HepG2 (cell line): ENCODE results near the gene ARHGAP22. TPM values are rescaled to one million over a fixed set of nuclear protein-coding genes. Genes with fewer than 3 reads are reported as not detected.

Experiments used
- ATAC-seq: fragments of 200-7000 bp; cut with Tn5 transposase; 3 replicates; pipeline ENCODE4 v1.9.1; 2020; ENCODE audit warnings: mild to moderate bottlenecking, moderate library complexity
- BruUV-seq: library from RNA; stranded (reverse); fragments of 400-500 nt; replicated peaks from 2 replicates; lab custom pipeline; 2021; lab: Mats Ljungman, UMichigan
- CTCF ChIA-PET: fragments of 300-600 bp; formaldehyde crosslinking; extraction: SDS; loops from one replicate; lab custom pipeline; 2021; ENCODE audit warnings: low total read pairs, inconsistent platforms, low intra/inter-chr PET ratio; lab: Yijun Ruan, JAX
- POLR2A ChIA-PET: fragments of 350-600 bp; sonication (Branson Sonifier 250); formaldehyde crosslinking; loops from one replicate; lab custom pipeline; 2020; ENCODE audit warnings: antibody characterized with exemption, inconsistent platforms; lab: Yijun Ruan, JAX
- DNase-seq: peaks from one replicate; pipeline ENCODE4 v3.0.0-alpha.2; 2015; ENCODE audit warnings: low spot score
- FAIRE-seq: peaks from 3 replicates; lab custom pipeline; 2011; peaks lifted over from hg19 to GRCh38; lab: Jason Lieb, UNC
- H2AFZ ChIP-seq: one replicate; pipeline ENCODE4 v1.6.1; 2011; ENCODE audit warnings: low read length, inconsistent platforms
- H3K27ac ChIP-seq: fragments of 300-600 bp; 3 replicates; pipeline ENCODE4 v1.8.0; 2011; ENCODE audit warnings: mixed run types, mild to moderate bottlenecking, mixed read lengths, low read length, inconsistent platforms; ENCODE audit not compliant: insufficient read depth; ENCODE audit errors: extremely low read length
- H3K27me3 ChIP-seq, 2 experiments: fragments of 200-600 bp in 1 of 2; 2 replicates in 1 of 2; 3 replicates in 1 of 2; pipeline versions ENCODE4 v1.6.0 to v1.8.0; 2011; ENCODE audit warnings: low read length in 2 of 2, mild to moderate bottlenecking in 2 of 2, moderate library complexity in 2 of 2, inconsistent platforms in 1 of 2; ENCODE audit not compliant: insufficient read depth in 2 of 2, control insufficient read depth in 1 of 2
- H3K36me3 ChIP-seq, 2 experiments: fragments of 200-600 bp in 1 of 2; replicated peaks in 1 of 2; 2 replicates in 1 of 2; 3 replicates in 1 of 2; pipeline versions ENCODE4 v1.5.1 to v1.8.0; 2011; ENCODE audit warnings: low read length in 2 of 2, inconsistent platforms in 1 of 2; ENCODE audit not compliant: insufficient read depth in 2 of 2, control insufficient read depth in 1 of 2
- H3K4me1 ChIP-seq: 2 replicates; pipeline ENCODE4 v1.5.1; 2012; ENCODE audit warnings: low read length, inconsistent platforms; ENCODE audit not compliant: insufficient read depth
- H3K4me2 ChIP-seq: 2 replicates; pipeline ENCODE4 v1.6.0; 2011; ENCODE audit warnings: low read depth, low read length, inconsistent platforms
- H3K4me3 ChIP-seq, 3 experiments: fragments of 200-600 bp in 1 of 3; sonication (generic), shearing (Covaris generic) in 1 of 3; replicated peaks in 1 of 3; 2 replicates each; pipeline ENCODE4 v1.5.1; 2011 to 2016; ENCODE audit warnings: low read length in 3 of 3, inconsistent platforms in 2 of 3, low read depth in 2 of 3, mild to moderate bottlenecking in 2 of 3, control low read depth in 1 of 3, mixed read lengths in 1 of 3; ENCODE audit not compliant: insufficient read depth in 1 of 3
- H3K79me2 ChIP-seq: one replicate; pipeline ENCODE4 v1.6.1; 2011; ENCODE audit warnings: low read length, inconsistent platforms; ENCODE audit not compliant: insufficient read depth
- H3K9ac ChIP-seq: 2 replicates; pipeline ENCODE4 v1.6.0; 2011; ENCODE audit warnings: mild to moderate bottlenecking, low read depth, low read length, inconsistent platforms; ENCODE audit not compliant: insufficient read depth
- H3K9me3 ChIP-seq: 2 replicates; pipeline ENCODE4 v1.5.1; 2012; ENCODE audit warnings: mild to moderate bottlenecking, low read length
- H4K20me1 ChIP-seq: 2 replicates; pipeline ENCODE4 v1.6.0; 2011; ENCODE audit warnings: inconsistent platforms, mild to moderate bottlenecking, low read length, moderate library complexity; ENCODE audit not compliant: insufficient read depth
- EZH2 ChIP-seq: conservative IDR thresholded peaks from 2 replicates; pipeline ENCODE4 v1.6.1; 2012; ENCODE audit warnings: mild to moderate bottlenecking, low read depth, low read length, moderate library complexity
- GPBP1L1 ChIP-seq: sonication (generic); formaldehyde crosslinking; IDR thresholded peaks from 2 replicates; pipeline ENCODE4 v1.5.0; 2020; ENCODE audit warnings: mild to moderate bottlenecking, missing genetic modification reagents
- NAIF1 ChIP-seq: sonication (generic); formaldehyde crosslinking; IDR thresholded peaks from 2 replicates; pipeline ENCODE4 v1.5.0; 2020; ENCODE audit warnings: mild to moderate bottlenecking, missing genetic modification reagents, borderline replicate concordance
- POLR2AphosphoS2 ChIP-seq: IDR thresholded peaks from 2 replicates; pipeline ENCODE4 v1.6.1; 2011; ENCODE audit warnings: low read depth, low read length, improper control_type of control experiment
- TRIM24 ChIP-seq: sonication (generic); formaldehyde crosslinking; IDR thresholded peaks from 2 replicates; pipeline ENCODE4 v1.8.0; 2022; ENCODE audit warnings: mild to moderate bottlenecking, missing genetic modification reagents
- ZNF205 ChIP-seq: IDR thresholded peaks from 2 replicates; pipeline ENCODE4 v1.6.1; 2018; ENCODE audit warnings: missing biosample characterization, missing genetic modification reagents
- ZNF207 ChIP-seq: fragments of 450-650 bp; IDR thresholded peaks from 2 replicates; pipeline ENCODE4 v1.6.1; 2016; ENCODE audit warnings: antibody characterized with exemption, borderline replicate concordance
- ZNF383 ChIP-seq: sonication (generic); formaldehyde crosslinking; IDR thresholded peaks from 2 replicates; pipeline ENCODE4 v1.4.0; 2020; ENCODE audit warnings: missing genetic modification reagents, mild to moderate bottlenecking, borderline replicate concordance
- ZNF543 ChIP-seq: sonication (generic); formaldehyde crosslinking; IDR thresholded peaks from 2 replicates; pipeline ENCODE4 v1.4.0; 2020; ENCODE audit warnings: mild to moderate bottlenecking, missing genetic modification reagents
- ZNF552 ChIP-seq: sonication (generic); formaldehyde crosslinking; IDR thresholded peaks from 2 replicates; pipeline ENCODE4 v1.9.0; 2022; ENCODE audit warnings: missing genetic modification reagents, mild to moderate bottlenecking, borderline replicate concordance
- WGBS: methylation state at CpG from one replicate; pipeline ENCODE4 v1.1.6; 2017; ENCODE audit warnings: low lambda C conversion rate; 5-methylcytosine and 5-hydroxymethylcytosine counted together
- in situ Hi-C: cut with HindIII; loops from 2 replicates; pipeline ENCODE4 v1.10.0; 2017; ENCODE audit warnings: low pct_unique_long_range_greater_than_20kb; ENCODE audit not compliant: extremely low pct_ligation_motif_present
- intact Hi-C: fragments of 100-400 bp; cut with micrococcal nuclease; formaldehyde crosslinking; loops from one replicate; pipeline ENCODE4 v1.10.0; 2022; ENCODE audit not compliant: unreplicated experiment
- polyA plus RNA-seq, 8 experiments: library from polyadenylated mRNA; depleted of rRNA in 3 of 8; stranded (reverse) in 7 of 8; unstranded in 1 of 8; fragments of >200 nt; fragmentation: Illumina TruSeq in 4 of 8; extraction: Trizol in 4 of 8; gene quantifications; 2 replicates each; pipeline versions ENCODE4 v1.2.1 to v1.2.3, GENCODE V29; 2011 to 2016; ENCODE audit warnings: low read depth in 4 of 8, missing spikeins in 1 of 8, mixed read lengths in 1 of 8; ENCODE audit not compliant: insufficient read depth in 1 of 8
- total RNA-seq, 5 experiments: library from RNA; depleted of rRNA; stranded (reverse); fragments of >200 nt; fragmentation: Illumina TruSeq; extraction: Trizol; gene quantifications; 2 replicates each; pipeline ENCODE4 v1.2.3, GENCODE V29; 2016; ENCODE audit warnings: low read depth in 1 of 5
- TF ChIP-seq, protein P1 (sequence below), 2 experiments: IDR thresholded peaks; 2 replicates each; pipeline ENCODE4 v1.6.1; 2011 to 2012; ENCODE audit warnings: low read length in 2 of 2, borderline replicate concordance in 1 of 2, low read depth in 1 of 2, mild to moderate bottlenecking in 1 of 2, moderate library complexity in 1 of 2
- TF ChIP-seq, protein P2 (sequence below): IDR thresholded peaks from 2 replicates; pipeline ENCODE4 v1.4.0; 2020; ENCODE audit warnings: mild to moderate bottlenecking, missing genetic modification reagents

ARHGAP22 gene
- total and polyA plus RNA-seq, 2 of the 13 experiments (the other 11 are each of a cell fraction or from before 2014, with no cell fraction given): 0.08 to 0.38 TPM

GRCh38 chr10:48604039-48604990, 558 bp downstream of the ARHGAP22 start:
- BruUV-seq: no TSS peak
- intact Hi-C loops: no loop called here
- no peak overlapping the region for H3K27ac ChIP-seq
- CTCF ChIA-PET: no interaction called here
- H2AFZ ChIP-seq: no peak overlapping the region
- in situ Hi-C loops: no loop called here
- no peaks in the 10 kb centered on the region for H4K20me1 ChIP-seq
- DNase-seq (no peak), FAIRE-seq (no peak), ATAC-seq (no peak)
- H3K9me3 ChIP-seq: no peaks in the 10 kb centered on the region
- TF ChIP-seq GPBP1L1 (no peak), ZNF543 (CRISPR knock-in tag) (no peak), NAIF1 (CRISPR knock-in tag) (no peak), POLR2AphosphoS2 (no peak), ZNF552 (CRISPR knock-in tag) (no peak), ZNF207 (no peak), TRIM24 (CRISPR knock-in tag) (no peak), ZNF205 (CRISPR knock-in tag) (no peak), ZNF383 (CRISPR knock-in tag) (no peak), EZH2 (no peak)
- TF ChIP-seq, protein P1, sequence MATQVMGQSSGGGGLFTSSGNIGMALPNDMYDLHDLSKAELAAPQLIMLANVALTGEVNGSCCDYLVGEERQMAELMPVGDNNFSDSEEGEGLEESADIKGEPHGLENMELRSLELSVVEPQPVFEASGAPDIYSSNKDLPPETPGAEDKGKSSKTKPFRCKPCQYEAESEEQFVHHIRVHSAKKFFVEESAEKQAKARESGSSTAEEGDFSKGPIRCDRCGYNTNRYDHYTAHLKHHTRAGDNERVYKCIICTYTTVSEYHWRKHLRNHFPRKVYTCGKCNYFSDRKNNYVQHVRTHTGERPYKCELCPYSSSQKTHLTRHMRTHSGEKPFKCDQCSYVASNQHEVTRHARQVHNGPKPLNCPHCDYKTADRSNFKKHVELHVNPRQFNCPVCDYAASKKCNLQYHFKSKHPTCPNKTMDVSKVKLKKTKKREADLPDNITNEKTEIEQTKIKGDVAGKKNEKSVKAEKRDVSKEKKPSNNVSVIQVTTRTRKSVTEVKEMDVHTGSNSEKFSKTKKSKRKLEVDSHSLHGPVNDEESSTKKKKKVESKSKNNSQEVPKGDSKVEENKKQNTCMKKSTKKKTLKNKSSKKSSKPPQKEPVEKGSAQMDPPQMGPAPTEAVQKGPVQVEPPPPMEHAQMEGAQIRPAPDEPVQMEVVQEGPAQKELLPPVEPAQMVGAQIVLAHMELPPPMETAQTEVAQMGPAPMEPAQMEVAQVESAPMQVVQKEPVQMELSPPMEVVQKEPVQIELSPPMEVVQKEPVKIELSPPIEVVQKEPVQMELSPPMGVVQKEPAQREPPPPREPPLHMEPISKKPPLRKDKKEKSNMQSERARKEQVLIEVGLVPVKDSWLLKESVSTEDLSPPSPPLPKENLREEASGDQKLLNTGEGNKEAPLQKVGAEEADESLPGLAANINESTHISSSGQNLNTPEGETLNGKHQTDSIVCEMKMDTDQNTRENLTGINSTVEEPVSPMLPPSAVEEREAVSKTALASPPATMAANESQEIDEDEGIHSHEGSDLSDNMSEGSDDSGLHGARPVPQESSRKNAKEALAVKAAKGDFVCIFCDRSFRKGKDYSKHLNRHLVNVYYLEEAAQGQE (IDR thresholded peaks at IDR 0.05; ENCODE audit: borderline replicate concordance in 1 of 2, low read depth in 1 of 2, low read length in 2 of 2): no peak
- TF ChIP-seq, protein P2, sequence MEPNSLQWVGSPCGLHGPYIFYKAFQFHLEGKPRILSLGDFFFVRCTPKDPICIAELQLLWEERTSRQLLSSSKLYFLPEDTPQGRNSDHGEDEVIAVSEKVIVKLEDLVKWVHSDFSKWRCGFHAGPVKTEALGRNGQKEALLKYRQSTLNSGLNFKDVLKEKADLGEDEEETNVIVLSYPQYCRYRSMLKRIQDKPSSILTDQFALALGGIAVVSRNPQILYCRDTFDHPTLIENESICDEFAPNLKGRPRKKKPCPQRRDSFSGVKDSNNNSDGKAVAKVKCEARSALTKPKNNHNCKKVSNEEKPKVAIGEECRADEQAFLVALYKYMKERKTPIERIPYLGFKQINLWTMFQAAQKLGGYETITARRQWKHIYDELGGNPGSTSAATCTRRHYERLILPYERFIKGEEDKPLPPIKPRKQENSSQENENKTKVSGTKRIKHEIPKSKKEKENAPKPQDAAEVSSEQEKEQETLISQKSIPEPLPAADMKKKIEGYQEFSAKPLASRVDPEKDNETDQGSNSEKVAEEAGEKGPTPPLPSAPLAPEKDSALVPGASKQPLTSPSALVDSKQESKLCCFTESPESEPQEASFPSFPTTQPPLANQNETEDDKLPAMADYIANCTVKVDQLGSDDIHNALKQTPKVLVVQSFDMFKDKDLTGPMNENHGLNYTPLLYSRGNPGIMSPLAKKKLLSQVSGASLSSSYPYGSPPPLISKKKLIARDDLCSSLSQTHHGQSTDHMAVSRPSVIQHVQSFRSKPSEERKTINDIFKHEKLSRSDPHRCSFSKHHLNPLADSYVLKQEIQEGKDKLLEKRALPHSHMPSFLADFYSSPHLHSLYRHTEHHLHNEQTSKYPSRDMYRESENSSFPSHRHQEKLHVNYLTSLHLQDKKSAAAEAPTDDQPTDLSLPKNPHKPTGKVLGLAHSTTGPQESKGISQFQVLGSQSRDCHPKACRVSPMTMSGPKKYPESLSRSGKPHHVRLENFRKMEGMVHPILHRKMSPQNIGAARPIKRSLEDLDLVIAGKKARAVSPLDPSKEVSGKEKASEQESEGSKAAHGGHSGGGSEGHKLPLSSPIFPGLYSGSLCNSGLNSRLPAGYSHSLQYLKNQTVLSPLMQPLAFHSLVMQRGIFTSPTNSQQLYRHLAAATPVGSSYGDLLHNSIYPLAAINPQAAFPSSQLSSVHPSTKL (CRISPR knock-in tag): no peak
- H3K4me3 ChIP-seq: no peak overlapping the region
- H3K36me3 ChIP-seq: no peaks in the 10 kb centered on the region
- no peaks in the 10 kb centered on the region for H3K79me2 ChIP-seq
- 22% methylated on average over 21 of the region's 42 CpGs for WGBS
- no peak overlapping the region for H3K4me2 ChIP-seq
- no peak overlapping the region for H3K9ac ChIP-seq
- POLR2A ChIA-PET: no interaction called here
- no peaks in the 10 kb centered on the region for H3K4me1 ChIP-seq
- peaks cover 0 to 10% of the 10 kb centered on the region in 2 experiments; a peak in 1 of 5 replicates for H3K27me3 ChIP-seq
